ENCODE results near the gene FGF14. TPM values are rescaled to one million over a fixed set of nuclear protein-coding genes. Genes with fewer than 3 reads are reported as not detected.

Gene FGF14
- total and polyA plus RNA-seq, 2 donors (not counting 3 experiments of a cell fraction or from before 2014, with no cell fraction given) = not detected

GRCh38 chr13:102040812-102041211 lies 361.0 kb downstream of the FGF14 start:
- Histone ChIP-seq H3K4me3 (replicated peaks in 1 of 3; ENCODE audit: insufficient read depth in 1 of 3, low read depth in 1 of 3, low read length in 3 of 3) (no peak overlapping the region), H3K9me3 (replicated peaks; ENCODE audit: control insufficient read depth, insufficient read depth, low read length) (no peaks in the 10 kb centered on the region), H3K9me1 (replicated peaks; ENCODE audit: control insufficient read depth, extremely low read depth, insufficient read depth, low read length) (no peaks in the 10 kb centered on the region), H3K79me2 (ENCODE audit: control insufficient read depth, insufficient read depth, low read length) (no peaks in the 10 kb centered on the region), H4K20me1 (replicated peaks; ENCODE audit: control insufficient read depth, extremely low read depth, insufficient read depth, low read length) (no peaks in the 10 kb centered on the region), H3K4me1 (ENCODE audit: control insufficient read depth, extremely low read depth, insufficient read depth, low read length) (no peaks in the 10 kb centered on the region), H3K27ac (ENCODE audit: insufficient read depth, low read depth, low read length) (no peak overlapping the region), H3K4me2 (ENCODE audit: insufficient read depth, low read length) (no peak overlapping the region), H3K36me3 (ENCODE audit: control insufficient read depth in 2 of 2, extremely low read depth in 1 of 2, insufficient read depth in 2 of 2, low read length in 2 of 2) (no peaks in the 10 kb centered on the region), H2AFZ (ENCODE audit: low read depth, low read length) (no peak overlapping the region), H3K9ac (replicated peaks; ENCODE audit: extremely low read depth, insufficient read depth, low read length) (no peak overlapping the region), H3K27me3 (ENCODE audit: control insufficient read depth in 2 of 2, insufficient read depth in 2 of 2, low read length in 2 of 2) (no peaks in the 10 kb centered on the region)
- BruUV-seq (replicated peaks) = no TSS peak
- DNase-seq (ENCODE audit: low read depth, low spot score) (no peak), FAIRE-seq (no peak)
- ChIA-PET CTCF (no interaction called here), POLR2A (no interaction called here)
- dilution Hi-C loops (cut with MboI; ENCODE audit: extremely low pct_ligation_motif_present, low sequenced_read_pairs) = no loop called here
- TF ChIP-seq POLR2A (IDR thresholded peaks at IDR 0.05; ENCODE audit: low read depth, low read length) (no peak), CTCF (IDR thresholded peaks at IDR 0.05; ENCODE audit: extremely low read depth in 1 of 2, insufficient read depth in 1 of 2, low read depth in 1 of 2, low read length in 2 of 2) (no peak), JUN (IDR thresholded peaks at IDR 0.05; ENCODE audit: borderline replicate concordance, insufficient read depth, insufficient read length, low read depth) (no peak), EZH2 (IDR thresholded peaks at IDR 0.05; ENCODE audit: borderline replicate concordance, low read depth, low read length, severe bottlenecking) (no peak)
- intact Hi-C loops (cut with micrococcal nuclease) = no loop called here

GRCh38 chr13:102039264-102039663 lies 362.6 kb downstream of the FGF14 start:
- Histone ChIP-seq H3K36me3 (ENCODE audit: control insufficient read depth in 2 of 2, extremely low read depth in 1 of 2, insufficient read depth in 2 of 2, low read length in 2 of 2) (no peaks in the 10 kb centered on the region), H3K9ac (replicated peaks; ENCODE audit: extremely low read depth, insufficient read depth, low read length) (no peak overlapping the region), H3K27me3 (ENCODE audit: control insufficient read depth in 2 of 2, insufficient read depth in 2 of 2, low read length in 2 of 2) (no peaks in the 10 kb centered on the region), H3K27ac (ENCODE audit: insufficient read depth, low read depth, low read length) (no peak overlapping the region), H2AFZ (ENCODE audit: low read depth, low read length) (no peak overlapping the region), H3K79me2 (ENCODE audit: control insufficient read depth, insufficient read depth, low read length) (no peaks in the 10 kb centered on the region), H3K9me3 (replicated peaks; ENCODE audit: control insufficient read depth, insufficient read depth, low read length) (no peaks in the 10 kb centered on the region), H4K20me1 (replicated peaks; ENCODE audit: control insufficient read depth, extremely low read depth, insufficient read depth, low read length) (no peaks in the 10 kb centered on the region), H3K9me1 (replicated peaks; ENCODE audit: control insufficient read depth, extremely low read depth, insufficient read depth, low read length) (no peaks in the 10 kb centered on the region), H3K4me1 (ENCODE audit: control insufficient read depth, extremely low read depth, insufficient read depth, low read length) (no peaks in the 10 kb centered on the region), H3K4me2 (ENCODE audit: insufficient read depth, low read length) (no peak overlapping the region), H3K4me3 (replicated peaks in 1 of 3; ENCODE audit: insufficient read depth in 1 of 3, low read depth in 1 of 3, low read length in 3 of 3) (no peak overlapping the region)
- no peak for DNase-seq (ENCODE audit: low read depth, low spot score)
- dilution Hi-C loops (cut with MboI; ENCODE audit: extremely low pct_ligation_motif_present, low sequenced_read_pairs) = no loop called here
- CTCF ChIA-PET = no interaction called here
- FAIRE-seq = no peak
- TF ChIP-seq MYC (IDR thresholded peaks at IDR 0.05; ENCODE audit: low read depth, low read length) (no peak), POLR2A (IDR thresholded peaks at IDR 0.05; ENCODE audit: low read depth, low read length) (no peak)
- no TSS peak for BruUV-seq (replicated peaks)
- intact Hi-C loops (cut with micrococcal nuclease) = no loop called here
- POLR2A ChIA-PET = no interaction called here
